HAP-1 (cell line): ENCODE data around the gene NPLOC4.

ENCODE experiments used
- DNase-seq, 2 experiments: peaks; one replicate each; pipeline ENCODE4 v3.0.0-alpha.2; 2016 to 2020; ENCODE audit warnings: low spot score in 2 of 2
- H3K27me3 ChIP-seq: fragments of 250-450 bp; sonication (Bioruptor Pico); 2 replicates; pipeline ENCODE4 v1.5.1; 2020; ENCODE audit warnings: low read depth, mild to moderate bottlenecking, moderate library complexity
- H3K36me3 ChIP-seq: fragments of 250-450 bp; sonication (Bioruptor Pico); replicated peaks from 2 replicates; pipeline ENCODE4 v1.5.1; 2020; ENCODE audit warnings: mild to moderate bottlenecking
- H3K4me1 ChIP-seq: fragments of 250-450 bp; sonication (Bioruptor Pico); 2 replicates; pipeline ENCODE4 v1.5.1; 2020; ENCODE audit warnings: mild to moderate bottlenecking
- H3K4me3 ChIP-seq: fragments of 250-450 bp; sonication (Bioruptor Pico); 2 replicates; pipeline ENCODE4 v1.5.1; 2020; ENCODE audit warnings: mild to moderate bottlenecking, moderate library complexity
- H3K9me3 ChIP-seq: fragments of 250-450 bp; sonication (Bioruptor Pico); 2 replicates; pipeline ENCODE4 v1.5.1; 2020; ENCODE audit warnings: mild to moderate bottlenecking, moderate library complexity
- in situ Hi-C: fragments of 300-500 bp; cut with MboI; formaldehyde crosslinking; loops from 3 replicates; pipeline ENCODE4 v1.14.3; 2020; ENCODE audit warnings: low sequenced_read_pairs, inconsistent platforms, mixed read lengths

Gene NPLOC4

GRCh38 chr17:81543339-81543675 lies 93.6 kb downstream of the NPLOC4 start:
- Histone ChIP-seq H3K4me1 (no peaks in the 10 kb centered on the region), H3K9me3 (no peaks in the 10 kb centered on the region), H3K27me3 (no peaks in the 10 kb centered on the region), H3K4me3 (no peak overlapping the region), H3K36me3 (peaks cover 47% of the 10 kb centered on the region)
- in situ Hi-C loops, result no loop called here
- no peak for DNase-seq

GRCh38 chr17:81542431-81543338 lies 94.2 kb downstream of the NPLOC4 start:
- Histone ChIP-seq H3K27me3 (no peaks in the 10 kb centered on the region), H3K9me3 (no peaks in the 10 kb centered on the region), H3K4me1 (no peaks in the 10 kb centered on the region), H3K4me3 (no peak overlapping the region), H3K36me3 (peaks cover 41% of the 10 kb centered on the region)
- in situ Hi-C loops, result no loop called here
- DNase-seq, result no peak

GRCh38 chr17:81541123-81541522 lies 95.8 kb downstream of the NPLOC4 start:
- Histone ChIP-seq H3K27me3 (no peaks in the 10 kb centered on the region), H3K4me1 (no peaks in the 10 kb centered on the region), H3K36me3 (peaks cover 27% of the 10 kb centered on the region)

GRCh38 chr17:81540676-81541027 lies 96.3 kb downstream of the NPLOC4 start:
- no peak for DNase-seq
- Histone ChIP-seq H3K9me3 (no peaks in the 10 kb centered on the region), H3K4me1 (no peaks in the 10 kb centered on the region), H3K4me3 (no peak overlapping the region), H3K36me3 (peaks cover 22% of the 10 kb centered on the region), H3K27me3 (no peaks in the 10 kb centered on the region)
- in situ Hi-C loops, result no loop called here

More at GRCh38 chr17:81541123-81541522, 95.8 kb downstream of the NPLOC4 start:
- H3K4me3 ChIP-seq, result no peak overlapping the region
- in situ Hi-C loops, result no loop called here
- DNase-seq, result no peak
- H3K9me3 ChIP-seq, result no peaks in the 10 kb centered on the region

- no peaks in the 10 kb centered on the region for H3K27me3 ChIP-seq
- no peak overlapping the region for H3K4me3 ChIP-seq
- DNase-seq, result no peak
- H3K9me3 ChIP-seq, result no peaks in the 10 kb centered on the region
- in situ Hi-C loops, result no loop called here
- peaks cover 22% of the 10 kb centered on the region for H3K36me3 ChIP-seq
- H3K4me1 ChIP-seq, result no peaks in the 10 kb centered on the region
Observed at GRCh38 chr17:81539961-81540675, 96.8 kb downstream of the NPLOC4 start.

- no peak overlapping the region for H3K4me3 ChIP-seq
- no peaks in the 10 kb centered on the region for H3K9me3 ChIP-seq
- in situ Hi-C loops, result no loop called here
- no peaks in the 10 kb centered on the region for H3K27me3 ChIP-seq
- peaks cover 19% of the 10 kb centered on the region for H3K36me3 ChIP-seq
- H3K4me1 ChIP-seq, result no peaks in the 10 kb centered on the region
- DNase-seq, result no peak
Observed at GRCh38 chr17:81539571-81539900, 97.4 kb downstream of the NPLOC4 start.

- in situ Hi-C loops, result no loop called here
- Histone ChIP-seq H3K9me3 (no peaks in the 10 kb centered on the region), H3K27me3 (no peaks in the 10 kb centered on the region), H3K36me3 (peaks cover 13% of the 10 kb centered on the region), H3K4me3 (no peak overlapping the region), H3K4me1 (no peaks in the 10 kb centered on the region)
- no peak for DNase-seq
Observed at GRCh38 chr17:81538651-81539570, 98.0 kb downstream of the NPLOC4 start.

- in situ Hi-C loops, result no loop called here
- Histone ChIP-seq H3K36me3 (peaks cover 6% of the 10 kb centered on the region), H3K4me1 (no peaks in the 10 kb centered on the region), H3K27me3 (no peaks in the 10 kb centered on the region), H3K4me3 (no peak overlapping the region), H3K9me3 (no peaks in the 10 kb centered on the region)
- no peak for DNase-seq
Observed at GRCh38 chr17:81537856-81538555, 98.9 kb downstream of the NPLOC4 start.

GRCh38 chr17:81537343-81537855 lies 99.5 kb downstream of the NPLOC4 start:
- peak in 1 of 2 experiments; percentile 60 for DNase-seq
- Histone ChIP-seq H3K4me1 (no peaks in the 10 kb centered on the region), H3K9me3 (no peaks in the 10 kb centered on the region), H3K36me3 (peaks cover 3% of the 10 kb centered on the region), H3K4me3 (no peak overlapping the region), H3K27me3 (no peaks in the 10 kb centered on the region)
- in situ Hi-C loops, result no loop called here

- H3K4me1 ChIP-seq, result no peaks in the 10 kb centered on the region
- no peaks in the 10 kb centered on the region for H3K27me3 ChIP-seq
- no peaks in the 10 kb centered on the region for H3K9me3 ChIP-seq
- peaks cover 3% of the 10 kb centered on the region for H3K36me3 ChIP-seq
- no peak overlapping the region for H3K4me3 ChIP-seq
- DNase-seq, result no peak
- in situ Hi-C loops, result no loop called here
Observed at GRCh38 chr17:81536299-81537290, 100.3 kb downstream of the NPLOC4 start.

- Histone ChIP-seq H3K27me3 (no peaks in the 10 kb centered on the region), H3K4me1 (no peaks in the 10 kb centered on the region), H3K36me3 (peaks cover 3% of the 10 kb centered on the region), H3K9me3 (no peaks in the 10 kb centered on the region), H3K4me3 (no peak overlapping the region)
- DNase-seq, result no peak
- in situ Hi-C loops, result no loop called here
Observed at GRCh38 chr17:81535480-81536298, 101.2 kb downstream of the NPLOC4 start.

- no peaks in the 10 kb centered on the region for H3K4me1 ChIP-seq
- in situ Hi-C loops, result no loop called here
Observed at GRCh38 chr17:81535007-81535328, 101.9 kb downstream of the NPLOC4 start.

More at GRCh38 chr17:81535007-81535328, 101.9 kb downstream of the NPLOC4 start:
- no peaks in the 10 kb centered on the region for H3K9me3 ChIP-seq
- no peaks in the 10 kb centered on the region for H3K36me3 ChIP-seq
- DNase-seq, result no peak
- H3K4me3 ChIP-seq, result no peak overlapping the region
- H3K27me3 ChIP-seq, result no peaks in the 10 kb centered on the region
